HEK293 (cell line): ENCODE results near the gene AGRN.

Source experiments
- AEBP2 ChIP-seq: fragments of 450-650 bp; formaldehyde crosslinking; IDR thresholded peaks from 2 replicates; pipeline ENCODE4 v1.5.1; 2016; ENCODE audit warnings: missing biosample characterization, missing genetic modification characterization, borderline replicate concordance
- HOXA7 ChIP-seq: sonication (generic); formaldehyde crosslinking; IDR thresholded peaks from 2 replicates; pipeline ENCODE4 v1.8.1; 2022; ENCODE audit warnings: missing genetic modification reagents, borderline replicate concordance
- KLF10 ChIP-seq: fragments of 450-650 bp; IDR thresholded peaks from 2 replicates; pipeline ENCODE4 v1.5.1; 2018; ENCODE audit warnings: missing biosample characterization, mild to moderate bottlenecking, missing genetic modification characterization
- KLF16 ChIP-seq: fragments of 450-650 bp; formaldehyde crosslinking; IDR thresholded peaks from 2 replicates; pipeline ENCODE4 v1.5.1; 2017; ENCODE audit warnings: missing biosample characterization, missing genetic modification characterization
- KLF7 ChIP-seq: fragments of 450-650 bp; formaldehyde crosslinking; IDR thresholded peaks from 2 replicates; pipeline ENCODE4 v1.5.1; 2016; ENCODE audit warnings: missing biosample characterization, missing genetic modification characterization, borderline replicate concordance
- MEIS1 ChIP-seq: sonication (generic); formaldehyde crosslinking; IDR thresholded peaks from 2 replicates; pipeline ENCODE4 v1.8.1; 2022; ENCODE audit warnings: missing genetic modification reagents, mild to moderate bottlenecking, borderline replicate concordance
- PBX3 ChIP-seq: sonication (generic); formaldehyde crosslinking; IDR thresholded peaks from 2 replicates; pipeline ENCODE4 v1.8.1; 2022; ENCODE audit warnings: mild to moderate bottlenecking, moderate library complexity, missing genetic modification reagents
- YY1 ChIP-seq: fragments of 450-650 bp; formaldehyde crosslinking; IDR thresholded peaks from 2 replicates; pipeline ENCODE4 v1.5.1; 2018; ENCODE audit warnings: missing biosample characterization, missing genetic modification characterization
- ZNF121 ChIP-seq: fragments of 450-650 bp; formaldehyde crosslinking; IDR thresholded peaks from 2 replicates; pipeline ENCODE4 v1.5.1; 2016; ENCODE audit warnings: missing biosample characterization, missing genetic modification characterization
- ZNF132 ChIP-seq: fragments of 450-650 bp; formaldehyde crosslinking; IDR thresholded peaks from 2 replicates; pipeline ENCODE4 v1.5.1; 2017; ENCODE audit warnings: missing biosample characterization, missing genetic modification characterization, borderline replicate concordance
- ZNF138 ChIP-seq: fragments of 450-650 bp; formaldehyde crosslinking; IDR thresholded peaks from 2 replicates; pipeline ENCODE4 v1.5.1; 2016; ENCODE audit warnings: missing biosample characterization, missing genetic modification characterization, borderline replicate concordance
- ZNF16 ChIP-seq: fragments of 450-650 bp; formaldehyde crosslinking; IDR thresholded peaks from 2 replicates; pipeline ENCODE4 v1.5.1; 2016; ENCODE audit warnings: low read depth, missing biosample characterization, missing genetic modification characterization
- ZNF174 ChIP-seq: fragments of 450-650 bp; formaldehyde crosslinking; IDR thresholded peaks from 2 replicates; pipeline ENCODE4 v1.5.0; 2017; ENCODE audit warnings: missing biosample characterization, mild to moderate bottlenecking, missing genetic modification characterization
- ZNF2 ChIP-seq: fragments of 450-650 bp; formaldehyde crosslinking; IDR thresholded peaks from 2 replicates; pipeline ENCODE4 v1.5.1; 2016; ENCODE audit warnings: missing biosample characterization, missing genetic modification characterization
- ZNF211 ChIP-seq: fragments of 450-650 bp; formaldehyde crosslinking; IDR thresholded peaks from 2 replicates; pipeline ENCODE4 v1.5.1; 2016; ENCODE audit warnings: low read depth, missing biosample characterization, missing genetic modification characterization
- ZNF239 ChIP-seq: fragments of 450-650 bp; formaldehyde crosslinking; IDR thresholded peaks from 2 replicates; pipeline ENCODE4 v1.5.1; 2016; ENCODE audit warnings: missing biosample characterization, missing genetic modification characterization
- ZNF292 ChIP-seq: fragments of 450-650 bp; formaldehyde crosslinking; IDR thresholded peaks from 2 replicates; pipeline ENCODE4 v1.5.1; 2016; ENCODE audit warnings: low read depth, missing biosample characterization, missing genetic modification characterization, borderline replicate concordance
- ZNF324 ChIP-seq: fragments of 450-650 bp; formaldehyde crosslinking; IDR thresholded peaks from 2 replicates; pipeline ENCODE4 v1.5.1; 2016; ENCODE audit warnings: missing biosample characterization, missing genetic modification characterization
- ZNF341 ChIP-seq: fragments of 450-650 bp; formaldehyde crosslinking; IDR thresholded peaks from 2 replicates; pipeline ENCODE4; 2016; ENCODE audit warnings: low read depth, missing biosample characterization, missing genetic modification characterization
- ZNF350 ChIP-seq: fragments of 450-650 bp; formaldehyde crosslinking; IDR thresholded peaks from 2 replicates; pipeline ENCODE4 v1.5.0; 2017; ENCODE audit warnings: missing biosample characterization, mild to moderate bottlenecking, missing genetic modification characterization
- ZNF37A ChIP-seq: fragments of 450-650 bp; IDR thresholded peaks from 2 replicates; pipeline ENCODE4 v1.5.1; 2018; ENCODE audit warnings: missing biosample characterization, missing genetic modification characterization
- ZNF416 ChIP-seq: fragments of 450-650 bp; formaldehyde crosslinking; IDR thresholded peaks from 2 replicates; pipeline ENCODE4 v1.5.1; 2016; ENCODE audit warnings: missing biosample characterization, missing genetic modification characterization
- ZNF521 ChIP-seq: fragments of 450-650 bp; formaldehyde crosslinking; IDR thresholded peaks from 2 replicates; pipeline ENCODE4 v1.5.1; 2017; ENCODE audit warnings: missing biosample characterization, mild to moderate bottlenecking, missing genetic modification characterization
- ZNF558 ChIP-seq: fragments of 450-650 bp; formaldehyde crosslinking; IDR thresholded peaks from 2 replicates; pipeline ENCODE4 v1.5.1; 2016; ENCODE audit warnings: missing biosample characterization, missing genetic modification characterization
- ZNF571 ChIP-seq: fragments of 450-650 bp; formaldehyde crosslinking; IDR thresholded peaks from 2 replicates; pipeline ENCODE4 v1.5.0; 2017; ENCODE audit warnings: missing biosample characterization, missing genetic modification characterization
- ZNF645 ChIP-seq: fragments of 450-650 bp; formaldehyde crosslinking; IDR thresholded peaks from 2 replicates; pipeline ENCODE4; 2016; ENCODE audit warnings: missing biosample characterization, missing genetic modification characterization
- ZNF777 ChIP-seq: fragments of 450-650 bp; formaldehyde crosslinking; IDR thresholded peaks from 2 replicates; pipeline ENCODE4 v1.5.1; 2017; ENCODE audit warnings: missing biosample characterization, missing genetic modification characterization, borderline replicate concordance
- ZNF785 ChIP-seq: fragments of 450-650 bp; formaldehyde crosslinking; IDR thresholded peaks from 2 replicates; pipeline ENCODE4 v1.5.1; 2016; ENCODE audit warnings: missing biosample characterization, missing genetic modification characterization
- ZNF830 ChIP-seq: fragments of 450-650 bp; IDR thresholded peaks from 2 replicates; pipeline ENCODE4 v1.5.0; 2018; ENCODE audit warnings: missing biosample characterization, missing genetic modification characterization, low read depth, mild to moderate bottlenecking, moderate library complexity
- ZNF837 ChIP-seq: fragments of 450-650 bp; formaldehyde crosslinking; IDR thresholded peaks from 2 replicates; pipeline ENCODE4 v1.5.1; 2016; ENCODE audit warnings: missing biosample characterization, missing genetic modification characterization
- TF ChIP-seq, protein P1 (sequence below): fragments of 450-650 bp; formaldehyde crosslinking; IDR thresholded peaks from 2 replicates; pipeline ENCODE4 v1.5.1; 2016; ENCODE audit warnings: missing biosample characterization, missing genetic modification characterization
- TF ChIP-seq, protein P2 (sequence below): fragments of 450-650 bp; formaldehyde crosslinking; conservative IDR thresholded peaks from 2 replicates; pipeline ENCODE4 v1.5.1; 2016; ENCODE audit warnings: low read depth, missing biosample characterization, missing genetic modification characterization

Gene AGRN

DNA sequence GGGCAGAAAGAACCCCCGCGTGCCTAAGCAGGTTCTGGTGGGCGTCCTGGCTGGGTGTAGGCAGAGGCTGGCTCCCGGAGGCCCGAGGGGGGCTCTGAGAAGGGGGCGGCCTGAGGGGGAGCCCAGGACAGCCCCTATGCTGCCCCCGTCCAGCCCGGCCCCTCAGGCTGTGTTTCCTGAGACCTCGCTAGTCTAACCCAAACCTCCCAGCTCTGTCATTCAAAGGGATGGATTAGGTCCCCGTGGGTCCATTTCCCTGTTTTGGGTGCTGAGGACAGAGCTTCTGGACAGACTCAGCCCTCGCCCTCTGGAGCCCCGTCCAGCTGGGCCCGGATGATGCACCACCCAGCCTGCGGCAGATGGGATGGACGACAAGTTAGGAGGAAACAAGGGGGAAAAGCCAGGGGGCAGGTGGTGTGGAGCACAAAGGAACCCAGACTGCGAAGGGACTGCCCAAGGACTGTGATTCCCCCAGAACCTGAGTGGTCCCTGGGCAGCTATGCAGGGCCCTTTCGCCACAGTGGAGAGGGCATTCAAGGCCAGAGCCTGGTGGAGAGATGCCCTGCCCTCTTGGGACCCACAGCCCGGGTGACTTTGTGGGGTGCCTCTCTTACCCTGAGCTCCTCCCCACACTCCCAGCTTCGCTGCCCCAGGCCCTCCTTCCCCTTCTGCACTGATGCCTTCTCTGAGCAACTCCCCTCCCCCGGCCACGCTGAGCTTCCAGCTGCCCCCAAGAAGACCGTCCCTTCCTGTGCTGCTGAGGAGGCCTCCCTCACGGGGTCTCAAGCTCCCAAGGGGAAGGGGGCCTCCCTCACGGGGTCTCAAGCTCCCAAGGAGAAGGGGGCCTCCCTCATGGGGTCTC, 22.8 kb upstream of the AGRN start (continued):
- TF ChIP-seq, protein P1, sequence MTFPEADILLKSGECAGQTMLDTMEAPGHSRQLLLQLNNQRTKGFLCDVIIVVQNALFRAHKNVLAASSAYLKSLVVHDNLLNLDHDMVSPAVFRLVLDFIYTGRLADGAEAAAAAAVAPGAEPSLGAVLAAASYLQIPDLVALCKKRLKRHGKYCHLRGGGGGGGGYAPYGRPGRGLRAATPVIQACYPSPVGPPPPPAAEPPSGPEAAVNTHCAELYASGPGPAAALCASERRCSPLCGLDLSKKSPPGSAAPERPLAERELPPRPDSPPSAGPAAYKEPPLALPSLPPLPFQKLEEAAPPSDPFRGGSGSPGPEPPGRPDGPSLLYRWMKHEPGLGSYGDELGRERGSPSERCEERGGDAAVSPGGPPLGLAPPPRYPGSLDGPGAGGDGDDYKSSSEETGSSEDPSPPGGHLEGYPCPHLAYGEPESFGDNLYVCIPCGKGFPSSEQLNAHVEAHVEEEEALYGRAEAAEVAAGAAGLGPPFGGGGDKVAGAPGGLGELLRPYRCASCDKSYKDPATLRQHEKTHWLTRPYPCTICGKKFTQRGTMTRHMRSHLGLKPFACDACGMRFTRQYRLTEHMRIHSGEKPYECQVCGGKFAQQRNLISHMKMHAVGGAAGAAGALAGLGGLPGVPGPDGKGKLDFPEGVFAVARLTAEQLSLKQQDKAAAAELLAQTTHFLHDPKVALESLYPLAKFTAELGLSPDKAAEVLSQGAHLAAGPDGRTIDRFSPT (tag by site-specific recombination), result peak; percentile 90
- no peak for TF ChIP-seq ZNF350 (tag by site-specific recombination)
- TF ChIP-seq ZNF558 (tag by site-specific recombination), result no peak
- TF ChIP-seq YY1 (tag by site-specific recombination), result no peak
- no peak for TF ChIP-seq ZNF121
- TF ChIP-seq ZNF645 (tag by site-specific recombination), result no peak
- no peak for TF ChIP-seq ZNF521 (tag by site-specific recombination)
- no peak for TF ChIP-seq ZNF138
- 0 out of 2 replicates have a peak, but pooled peaks have one; percentile 22 for TF ChIP-seq ZNF2 (tag by site-specific recombination)
- TF ChIP-seq KLF10 (tag by site-specific recombination), result no peak
- TF ChIP-seq ZNF211 (tag by site-specific recombination), result no peak
- TF ChIP-seq ZNF416, result no peak
- TF ChIP-seq ZNF132 (tag by site-specific recombination), result no peak
- TF ChIP-seq KLF16 (tag by site-specific recombination), result no peak
- no peak for TF ChIP-seq KLF7 (tag by site-specific recombination)
- no peak for TF ChIP-seq ZNF37A (tag by site-specific recombination)
- no peak for TF ChIP-seq ZNF571 (tag by site-specific recombination)
- TF ChIP-seq HOXA7, result no peak
- TF ChIP-seq ZNF785, result no peak
- no peak for TF ChIP-seq ZNF341 (tag by site-specific recombination)
- TF ChIP-seq ZNF239 (tag by site-specific recombination), result no peak
- no peak for TF ChIP-seq ZNF292 (tag by site-specific recombination)
- no peak for TF ChIP-seq AEBP2 (tag by site-specific recombination)
- no peak for TF ChIP-seq MEIS1 (CRISPR knock-in tag)
- no peak for TF ChIP-seq ZNF16
- TF ChIP-seq, protein P2, sequence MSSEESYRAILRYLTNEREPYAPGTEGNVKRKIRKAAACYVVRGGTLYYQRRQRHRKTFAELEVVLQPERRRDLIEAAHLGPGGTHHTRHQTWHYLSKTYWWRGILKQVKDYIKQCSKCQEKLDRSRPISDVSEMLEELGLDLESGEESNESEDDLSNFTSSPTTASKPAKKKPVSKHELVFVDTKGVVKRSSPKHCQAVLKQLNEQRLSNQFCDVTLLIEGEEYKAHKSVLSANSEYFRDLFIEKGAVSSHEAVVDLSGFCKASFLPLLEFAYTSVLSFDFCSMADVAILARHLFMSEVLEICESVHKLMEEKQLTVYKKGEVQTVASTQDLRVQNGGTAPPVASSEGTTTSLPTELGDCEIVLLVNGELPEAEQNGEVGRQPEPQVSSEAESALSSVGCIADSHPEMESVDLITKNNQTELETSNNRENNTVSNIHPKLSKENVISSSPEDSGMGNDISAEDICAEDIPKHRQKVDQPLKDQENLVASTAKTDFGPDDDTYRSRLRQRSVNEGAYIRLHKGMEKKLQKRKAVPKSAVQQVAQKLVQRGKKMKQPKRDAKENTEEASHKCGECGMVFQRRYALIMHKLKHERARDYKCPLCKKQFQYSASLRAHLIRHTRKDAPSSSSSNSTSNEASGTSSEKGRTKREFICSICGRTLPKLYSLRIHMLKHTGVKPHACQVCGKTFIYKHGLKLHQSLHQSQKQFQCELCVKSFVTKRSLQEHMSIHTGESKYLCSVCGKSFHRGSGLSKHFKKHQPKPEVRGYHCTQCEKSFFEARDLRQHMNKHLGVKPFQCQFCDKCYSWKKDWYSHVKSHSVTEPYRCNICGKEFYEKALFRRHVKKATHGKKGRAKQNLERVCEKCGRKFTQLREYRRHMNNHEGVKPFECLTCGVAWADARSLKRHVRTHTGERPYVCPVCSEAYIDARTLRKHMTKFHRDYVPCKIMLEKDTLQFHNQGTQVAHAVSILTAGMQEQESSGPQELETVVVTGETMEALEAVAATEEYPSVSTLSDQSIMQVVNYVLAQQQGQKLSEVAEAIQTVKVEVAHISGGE (tag by site-specific recombination), result no peak; the same call in 1 of the 2 replicates
- no peak for TF ChIP-seq ZNF837
- TF ChIP-seq ZNF174 (tag by site-specific recombination), result no peak
- TF ChIP-seq ZNF830 (tag by site-specific recombination), result no peak
- TF ChIP-seq ZNF777 (tag by site-specific recombination), result no peak
- TF ChIP-seq PBX3 (CRISPR knock-in tag), result no peak
- TF ChIP-seq ZNF324 (tag by site-specific recombination), result no peak
